GM20431 (cell line): ENCODE results near the gene ALG12.

Experiments used
- in situ Hi-C: fragments of 300-500 bp; cut with MseI, MboI; formaldehyde crosslinking; loops from one replicate; pipeline ENCODE4 v1.15.0; 2020; ENCODE audit warnings: low sequenced_read_pairs; ENCODE audit not compliant: unreplicated experiment

The ALG12 gene

DNA sequence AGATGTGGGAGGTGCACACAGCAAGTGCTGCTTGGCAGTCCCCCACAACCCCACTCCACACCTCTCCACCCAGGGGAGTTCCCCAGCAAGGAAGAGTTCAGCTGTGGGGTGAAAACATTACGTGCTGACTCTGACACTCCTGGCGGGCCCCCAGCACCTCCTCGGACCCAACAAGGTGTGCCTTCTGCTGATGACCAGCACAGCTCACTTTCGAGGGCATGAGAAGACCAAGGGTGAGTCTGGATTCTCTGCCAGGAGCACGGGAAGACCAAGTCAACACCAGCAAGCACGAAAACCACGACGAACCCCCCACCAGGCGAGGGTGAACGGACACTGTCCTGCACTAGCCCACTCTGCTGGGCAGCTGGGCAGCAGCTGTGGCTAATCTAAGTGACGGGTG, 1.4 kb downstream of the ALG12 start:
- in situ Hi-C loops: no loop called here

DNA sequence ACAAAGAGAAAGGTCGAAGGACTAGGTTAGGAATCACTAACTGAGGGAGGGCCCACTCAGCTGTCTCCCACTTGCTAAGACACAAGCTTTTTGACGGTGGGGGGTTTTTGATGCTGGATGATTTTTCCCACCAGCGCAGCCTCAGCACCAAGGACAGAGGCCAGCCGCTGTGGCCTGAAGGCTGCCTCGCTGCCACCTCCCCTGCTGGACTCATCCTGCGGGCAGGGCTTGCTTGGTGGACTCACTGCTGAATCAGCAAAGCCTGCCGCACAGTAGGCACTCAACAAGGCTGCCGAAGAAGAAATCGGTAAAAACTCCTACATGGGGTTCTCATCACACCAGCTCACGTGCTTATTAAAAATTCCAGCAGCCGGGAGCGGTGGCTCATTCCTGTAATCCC, 2.6 kb downstream of the ALG12 start:
- in situ Hi-C loops: no loop called here

GRCh38 chr22:49914256-49914655, 4.0 kb downstream of the ALG12 start:
- in situ Hi-C loops: no loop called here

DNA sequence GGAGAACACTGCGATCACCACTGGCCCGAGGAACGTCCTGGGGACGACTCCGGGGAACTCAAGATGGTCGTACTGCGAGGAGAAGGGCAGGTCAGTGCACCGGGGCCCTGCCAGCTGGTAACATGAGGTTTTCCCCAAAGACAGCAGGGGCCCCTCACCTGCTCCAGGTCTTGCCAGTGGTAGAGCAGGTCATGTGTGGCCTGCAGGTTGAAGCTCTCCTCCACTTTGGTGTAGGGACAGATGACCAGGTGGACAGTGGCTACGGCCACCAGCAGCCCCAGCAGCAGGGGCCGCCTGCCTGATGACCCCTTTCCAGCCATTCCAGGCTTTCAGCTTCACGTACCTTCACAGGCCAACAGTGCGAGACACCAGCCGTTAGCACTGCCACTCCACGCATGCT, 4.8 kb downstream of the ALG12 start:
- in situ Hi-C loops: no loop called here

GRCh38 chr22:49913026-49913425, 5.2 kb downstream of the ALG12 start:
- in situ Hi-C loops: no loop called here

DNA sequence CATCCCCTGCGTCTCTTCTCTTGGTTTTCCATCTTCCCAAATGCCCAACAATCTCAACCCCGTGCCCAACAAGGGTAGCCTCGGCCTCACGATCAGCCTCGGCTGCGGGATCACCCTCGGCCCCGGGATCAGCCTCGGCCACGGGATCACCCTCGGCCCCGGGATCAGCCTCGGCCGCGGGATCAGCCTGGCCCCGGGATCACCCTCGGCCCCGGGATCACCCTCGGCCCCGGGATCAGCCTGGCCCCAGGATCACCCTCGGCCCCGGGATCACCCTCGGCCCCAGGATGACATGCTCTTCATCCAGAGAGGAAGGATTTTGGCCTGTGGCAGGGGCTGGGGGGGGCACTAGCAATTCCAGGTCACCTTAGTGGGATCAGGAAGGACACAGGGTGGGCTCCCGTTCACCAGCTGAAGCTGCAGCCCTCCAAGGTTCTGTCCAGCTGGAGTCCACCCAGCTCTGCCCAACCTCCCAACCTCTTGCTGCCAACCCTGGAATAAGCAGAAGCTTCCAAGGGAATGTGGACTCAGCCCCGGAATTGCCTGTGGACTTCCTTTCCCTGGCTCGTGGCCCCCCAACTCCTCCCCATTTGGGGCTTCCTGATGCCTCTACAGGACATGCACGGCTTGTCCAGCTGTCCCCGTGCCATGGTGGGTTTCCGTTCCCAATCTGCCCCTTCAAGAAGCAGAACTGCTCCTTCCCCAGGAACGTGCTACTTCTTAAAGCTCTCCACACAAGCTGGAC, 6.2 kb downstream of the ALG12 start:
- in situ Hi-C loops: no loop called here

DNA sequence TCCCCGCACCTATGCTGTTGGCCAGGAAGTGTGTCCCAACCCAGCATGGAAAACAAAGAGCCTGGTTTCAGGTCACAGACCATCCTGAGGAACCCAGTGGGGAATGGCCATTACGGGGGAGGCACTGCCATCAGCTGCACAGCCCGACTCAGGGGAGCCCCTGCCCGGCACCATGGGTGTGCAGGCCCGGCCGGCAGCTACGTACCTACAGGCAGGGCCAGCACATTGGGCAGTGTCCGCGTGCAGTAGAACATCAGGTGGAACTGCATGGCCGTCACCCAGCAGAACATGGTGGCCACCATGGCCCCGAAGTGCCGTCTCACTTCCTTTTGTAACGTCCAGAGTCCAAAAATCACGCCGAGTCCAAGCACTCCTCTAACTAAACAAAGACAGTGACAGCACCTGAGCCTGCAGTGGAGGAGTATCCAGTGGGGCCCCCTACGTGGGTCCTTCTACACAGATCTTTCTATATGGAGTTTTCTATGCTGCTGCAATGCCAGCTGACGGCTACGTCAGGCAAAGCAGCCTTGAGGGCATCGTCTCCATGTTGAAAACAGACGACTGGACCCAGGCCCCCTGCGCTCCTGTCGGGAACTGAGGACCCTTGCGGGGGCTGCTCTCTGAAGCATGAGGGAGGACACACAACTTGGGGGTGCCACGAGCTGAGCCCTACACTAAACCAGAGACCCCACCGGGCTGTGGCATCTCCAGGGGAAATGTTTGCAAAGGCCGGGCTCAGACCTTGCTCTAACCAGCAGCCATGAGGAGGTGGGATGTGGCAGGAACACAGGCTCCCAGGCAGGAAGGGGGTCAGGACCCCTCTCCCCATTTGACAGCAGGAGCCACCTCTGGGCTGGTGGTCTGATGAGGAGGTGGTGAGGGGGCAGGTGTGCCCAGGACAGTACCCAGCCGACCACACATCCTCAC, 7.7 kb downstream of the ALG12 start:
- in situ Hi-C loops: no loop called here

DNA sequence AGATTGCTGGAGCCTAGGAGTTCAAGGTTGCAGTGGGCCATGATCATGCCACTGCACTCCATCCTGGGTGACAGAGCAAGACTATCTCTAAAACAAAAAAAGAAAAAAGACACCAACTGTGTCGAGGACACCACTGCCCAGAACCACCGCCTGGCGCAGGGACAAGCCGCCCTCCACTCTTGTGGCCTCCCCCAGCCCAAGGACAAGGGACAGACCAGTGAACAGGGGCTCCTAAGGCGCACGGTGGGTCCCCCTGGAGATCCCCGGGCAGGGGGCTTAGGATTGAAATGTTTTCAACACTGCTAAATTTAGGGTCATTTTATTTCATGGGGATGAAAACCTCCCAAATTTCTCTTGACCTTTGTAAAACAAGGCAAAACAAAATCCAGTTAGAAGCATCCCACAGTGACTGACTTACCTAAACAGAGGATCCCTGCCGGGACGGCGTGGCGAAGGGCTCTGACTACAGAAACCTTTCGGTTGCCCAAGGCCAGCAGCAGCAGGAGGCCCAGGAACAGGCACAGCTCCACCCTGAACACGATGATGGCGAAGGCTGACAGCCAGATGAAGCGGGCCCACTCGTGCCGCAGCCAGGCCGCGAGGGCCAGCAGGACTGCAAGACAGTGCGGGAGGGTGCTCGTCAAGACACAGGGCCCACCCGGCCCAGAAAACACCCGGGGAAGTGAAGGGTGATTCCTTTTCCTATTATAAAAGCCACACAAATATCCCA, 8.6 kb downstream of the ALG12 start:
- in situ Hi-C loops: no loop called here

GRCh38 chr22:49907807-49908206, 10.4 kb downstream of the ALG12 start:
- in situ Hi-C loops: no loop called here

- in situ Hi-C loops: no loop called here
Measured at GRCh38 chr22:49906799-49907290, 11.4 kb downstream of the ALG12 start.

DNA sequence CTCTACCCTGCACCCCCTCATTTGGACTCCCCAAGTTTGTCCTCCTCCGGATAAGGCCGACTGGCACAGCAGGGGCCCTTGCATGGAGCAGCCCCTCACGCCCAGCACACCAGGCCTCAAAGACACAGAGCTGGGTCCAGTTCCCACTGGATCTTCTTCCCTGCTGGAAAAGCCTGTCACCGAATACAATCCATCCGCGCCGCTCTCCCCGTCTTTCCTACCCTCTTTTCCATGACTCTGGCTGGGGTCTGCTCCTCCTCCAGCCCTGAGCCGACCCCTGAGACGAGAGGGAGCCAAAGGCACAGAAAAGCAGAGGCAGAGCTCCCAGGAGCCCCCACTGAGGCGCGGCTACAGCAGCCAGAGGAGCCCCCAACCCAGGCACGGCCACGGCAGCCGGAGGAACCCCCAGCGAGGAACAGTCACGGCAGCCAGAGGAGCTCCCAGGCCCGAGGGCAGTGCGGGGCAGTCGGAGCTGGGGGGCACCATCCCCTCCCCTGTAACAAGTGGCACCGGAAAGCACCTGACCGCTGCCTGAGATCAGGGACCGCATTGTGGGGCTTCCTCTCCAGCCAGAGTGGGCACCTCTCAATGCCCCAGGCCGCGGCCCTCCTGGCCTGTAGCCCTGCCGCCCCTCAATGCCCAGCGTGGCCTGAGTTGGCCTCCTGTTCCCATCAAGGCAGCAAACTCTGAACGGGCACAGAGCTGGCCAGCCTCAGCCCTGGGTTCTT, 12.0 kb downstream of the ALG12 start:
- in situ Hi-C loops: no loop called here

DNA sequence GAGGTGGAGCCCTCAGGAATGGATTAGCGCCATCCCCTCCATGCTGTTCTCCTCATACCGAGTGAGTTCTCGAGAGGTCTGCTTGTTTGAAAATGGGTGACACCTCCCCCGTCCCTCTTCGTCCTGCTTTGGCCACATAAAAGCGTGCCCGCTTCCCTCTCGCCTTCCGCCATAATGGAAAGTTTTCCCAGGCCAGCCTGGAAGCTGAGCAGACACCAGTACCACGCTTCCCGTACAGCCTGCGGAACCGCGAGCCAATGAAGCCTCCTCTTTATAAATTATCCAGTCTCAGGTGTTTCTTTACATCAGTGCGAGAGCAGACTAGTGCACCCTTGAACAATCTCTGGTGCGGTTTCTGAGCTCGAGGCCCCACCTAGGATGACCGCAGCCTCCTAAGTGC, 12.8 kb downstream of the ALG12 start:
- in situ Hi-C loops: no loop called here

DNA sequence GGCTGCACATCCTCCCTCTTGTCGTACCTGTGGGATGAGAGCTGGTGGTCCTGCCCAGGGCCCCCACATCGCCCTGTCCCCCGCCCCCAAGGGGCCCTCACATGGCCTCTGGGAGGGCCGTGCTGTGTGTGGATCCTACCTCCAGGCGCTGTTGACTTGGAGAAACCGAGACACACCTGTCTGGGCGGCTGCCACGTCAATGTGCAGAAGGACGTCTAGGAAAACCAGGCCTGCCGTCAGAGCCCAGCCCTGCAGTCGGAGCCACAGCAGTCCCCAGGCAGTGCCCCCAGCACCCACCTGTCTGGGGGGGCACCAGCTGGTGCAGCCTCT, 14.2 kb downstream of the ALG12 start:
- in situ Hi-C loops: no loop called here

DNA sequence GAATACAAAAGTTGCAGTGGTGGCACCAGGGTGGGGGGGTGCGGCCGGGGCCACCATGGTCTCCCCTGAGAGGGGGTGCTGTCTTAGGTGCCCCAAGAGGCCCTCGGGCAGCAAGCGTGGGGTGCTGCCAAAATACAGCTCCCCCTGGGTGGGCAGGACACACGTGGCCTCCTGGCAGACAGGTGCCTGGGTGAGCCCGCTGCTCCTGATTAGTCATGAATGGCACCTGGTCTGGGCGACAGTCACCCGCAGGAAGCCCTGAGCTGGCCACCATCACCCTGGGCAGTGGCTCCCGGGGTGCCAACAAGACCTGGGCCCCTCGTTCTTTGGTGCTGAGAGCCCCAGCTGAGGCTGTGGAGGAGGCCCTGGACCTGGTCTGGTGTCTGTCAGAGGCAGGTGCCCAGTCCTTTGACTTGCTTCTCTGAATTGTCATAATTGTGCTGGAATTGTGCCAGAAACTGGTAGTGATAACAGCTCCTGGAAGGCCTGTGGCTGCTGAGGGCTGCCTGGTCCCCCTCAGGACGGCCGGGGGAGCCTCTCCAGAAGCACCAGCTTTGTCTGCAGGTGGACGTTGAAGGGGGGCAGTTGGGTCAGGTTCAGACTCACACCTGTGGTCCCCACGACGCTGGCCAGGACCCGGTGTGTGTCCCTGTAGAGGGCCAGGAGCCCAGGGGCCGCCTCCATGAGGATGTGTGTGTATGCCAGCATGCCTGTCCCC, 14.8 kb downstream of the ALG12 start:
- in situ Hi-C loops: no loop called here

DNA sequence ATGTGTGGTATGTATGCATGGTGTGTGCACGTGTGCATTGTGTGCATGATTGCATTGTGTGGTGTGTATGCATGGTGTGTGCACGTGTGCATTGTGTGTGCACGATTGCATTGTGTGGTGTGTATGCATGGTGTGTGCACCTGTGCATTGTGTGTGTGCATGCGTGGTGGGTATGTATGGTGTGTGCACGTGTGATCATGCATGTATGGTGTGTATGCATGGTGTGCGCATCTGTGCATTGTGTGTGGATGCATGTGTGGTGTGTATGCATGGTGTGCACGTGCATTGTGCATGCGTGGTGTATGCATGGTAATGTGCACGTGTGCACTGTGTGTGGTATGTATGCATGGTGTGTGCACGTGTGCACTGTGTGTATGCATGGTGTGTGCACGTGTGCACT, 16.8 kb downstream of the ALG12 start:
- in situ Hi-C loops: no loop called here

DNA sequence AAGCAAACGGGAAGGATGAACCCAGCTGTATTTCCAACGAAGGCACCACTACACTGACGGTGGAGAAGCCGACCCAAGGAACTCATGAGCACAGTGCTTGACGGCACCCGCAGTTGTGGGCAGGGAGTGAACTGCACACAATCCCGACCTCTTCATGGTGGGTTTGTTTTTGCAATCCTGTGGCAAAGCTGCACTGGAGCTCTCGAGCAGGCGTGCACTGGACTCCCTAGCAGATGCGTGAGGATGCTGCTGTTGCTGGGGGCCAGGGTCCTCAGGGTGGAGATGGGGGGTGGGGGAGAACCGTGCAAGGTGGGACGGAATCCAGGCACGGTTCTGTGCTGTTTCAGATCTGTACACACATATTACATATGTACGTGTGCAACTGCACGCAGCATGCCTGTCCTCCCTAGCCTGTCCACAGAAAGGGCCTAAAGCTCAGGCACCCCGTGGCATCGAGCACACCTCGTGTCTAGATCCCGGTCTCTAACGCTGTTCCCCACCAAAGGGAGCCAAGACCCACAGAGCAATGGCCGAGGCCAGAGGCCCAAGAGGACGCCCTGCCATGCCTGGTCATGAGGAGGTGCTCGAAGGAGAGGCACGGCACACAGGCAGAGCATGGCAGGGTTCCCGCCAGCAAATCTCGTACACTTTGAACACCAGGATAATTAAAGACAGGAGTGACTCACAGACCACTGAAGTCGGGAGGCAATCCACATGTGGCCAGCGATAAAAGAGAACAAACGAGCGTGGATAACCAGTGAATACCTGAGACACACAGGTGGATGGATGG, 17.6 kb downstream of the ALG12 start:
- in situ Hi-C loops: no loop called here

DNA sequence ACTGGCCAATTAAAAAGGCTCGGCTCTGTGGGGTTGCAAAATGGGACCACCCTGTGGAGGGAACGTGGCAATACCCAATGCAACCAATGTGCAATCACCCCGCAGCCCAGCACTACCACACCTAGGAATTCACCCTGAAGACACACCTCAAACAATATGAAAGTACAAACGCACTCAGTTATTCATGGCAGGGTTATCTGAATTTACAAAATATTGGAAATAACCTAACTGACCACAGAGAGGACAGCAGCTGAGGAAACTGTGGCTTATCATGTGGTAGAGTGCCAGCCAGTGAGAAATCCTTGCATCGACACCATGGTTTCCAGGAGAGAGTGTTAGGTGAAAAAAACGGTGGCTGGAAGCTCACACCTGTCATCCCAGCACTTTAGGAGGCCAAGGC, 18.7 kb downstream of the ALG12 start:
- in situ Hi-C loops: no loop called here

DNA sequence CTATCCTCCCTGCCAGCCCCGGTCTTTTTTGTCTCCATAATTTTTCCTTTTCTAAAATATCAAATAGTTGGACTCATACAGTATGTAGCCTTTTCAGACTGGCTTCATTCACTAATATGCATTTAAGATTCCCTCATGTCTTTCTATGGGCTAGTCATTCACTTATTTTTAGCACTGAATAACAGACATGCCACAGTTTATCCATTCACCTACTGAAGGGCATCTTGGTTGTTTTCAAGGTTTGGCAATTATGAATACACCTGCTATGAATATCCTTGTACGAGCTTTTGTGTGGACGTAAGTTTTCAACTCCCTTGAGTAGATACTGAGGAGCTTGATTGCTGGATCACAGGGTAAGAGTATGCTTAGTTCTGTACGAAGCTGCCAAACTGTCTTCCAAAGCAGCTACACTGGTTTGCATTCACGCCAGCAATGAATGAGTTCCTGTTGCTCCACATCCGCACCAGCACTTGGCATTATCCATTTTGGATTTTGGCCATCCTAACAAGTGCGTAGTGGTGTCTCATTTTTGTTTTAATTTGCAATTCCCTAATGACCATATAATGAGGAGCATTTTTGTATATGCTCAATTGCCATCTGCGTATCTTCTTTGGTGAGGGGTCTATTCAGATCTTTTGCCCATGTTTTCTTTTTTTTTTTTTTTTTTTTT, 21.1 kb downstream of the ALG12 start:
- in situ Hi-C loops: no loop called here
